WTC11 (cell line): ENCODE data around the gene ROR2. TPM values are rescaled to one million over a fixed set of nuclear protein-coding genes. Genes with fewer than 3 reads are reported as not detected.
A peak's percentile ranks its signal among the peaks of the same experiment; 100 is the strongest.

Source experiments
- ATAC-seq: fragments of 200-7000 bp; cut with Tn5 transposase; 2 replicates; pipeline ENCODE4 v1.10.0; 2021; ENCODE audit warnings: mild to moderate bottlenecking, moderate library complexity
- CTCF ChIA-PET: fragments of 300-600 bp; sonication (Branson Sonifier 250); formaldehyde crosslinking; loops from one replicate; lab custom pipeline; 2021; ENCODE audit warnings: antibody characterized with exemption; lab: Charles Lee
- POLR2A ChIA-PET: fragments of 350-600 bp; sonication (Branson Sonifier 250); formaldehyde crosslinking; loops from one replicate; lab custom pipeline; 2021; ENCODE audit warnings: antibody characterized with exemption; lab: Charles Lee
- DNase-seq: peaks from one replicate; pipeline ENCODE4 v3.0.0; 2021; ENCODE audit warnings: low spot score
- H3K27ac Mint-ChIP-seq: 2 replicates; pipeline ENCODE4 v1.8.0; 2021; ENCODE audit warnings: mixed read lengths
- H3K27me3 Mint-ChIP-seq: 2 replicates; pipeline ENCODE4 v1.8.0; 2021; ENCODE audit warnings: low read depth, mild to moderate bottlenecking, moderate library complexity, mixed read lengths
- H3K36me3 Mint-ChIP-seq: 2 replicates; pipeline ENCODE4 v1.8.0; 2021; ENCODE audit warnings: mixed read lengths
- H3K4me1 Mint-ChIP-seq: 2 replicates; pipeline ENCODE4 v1.8.0; 2022; ENCODE audit warnings: mixed read lengths
- H3K4me3 Mint-ChIP-seq: 2 replicates; pipeline ENCODE4 v1.8.0; 2021; ENCODE audit warnings: mild to moderate bottlenecking, moderate library complexity, mixed read lengths
- H3K9me3 Mint-ChIP-seq: 2 replicates; pipeline ENCODE4 v1.8.0; 2021; ENCODE audit warnings: mixed read lengths
- AR ChIP-seq: fragments of 250-450 bp; sonication (Bioruptor Pico); IDR thresholded peaks from 2 replicates; pipeline ENCODE4 v1.9.0; 2021; ENCODE audit warnings: mild to moderate bottlenecking
- ARID4B ChIP-seq: sonication (generic); formaldehyde crosslinking; IDR thresholded peaks from 2 replicates; pipeline ENCODE4 v1.8.0; 2023; ENCODE audit warnings: missing genetic modification reagents, mild to moderate bottlenecking, borderline replicate concordance
- ATF2 ChIP-seq: sonication (generic); formaldehyde crosslinking; IDR thresholded peaks from 2 replicates; pipeline ENCODE4 v1.8.1; 2022; ENCODE audit warnings: low read depth, missing genetic modification reagents, borderline replicate concordance
- CREB1 ChIP-seq: sonication (generic); formaldehyde crosslinking; IDR thresholded peaks from 2 replicates; pipeline ENCODE4 v1.8.0; 2023; ENCODE audit warnings: mild to moderate bottlenecking, missing genetic modification reagents
- CREM ChIP-seq: sonication (generic); formaldehyde crosslinking; IDR thresholded peaks from 2 replicates; pipeline ENCODE4 v1.8.1; 2022; ENCODE audit warnings: mild to moderate bottlenecking, missing genetic modification reagents, moderate library complexity
- ERG ChIP-seq: fragments of 250-450 bp; sonication (Bioruptor Pico); IDR thresholded peaks from 2 replicates; pipeline ENCODE4 v1.8.0; 2021; ENCODE audit warnings: mild to moderate bottlenecking
- FOXK1 ChIP-seq: sonication (generic); formaldehyde crosslinking; IDR thresholded peaks from 2 replicates; pipeline ENCODE4 v1.8.0; 2022; ENCODE audit warnings: mild to moderate bottlenecking, moderate library complexity, missing genetic modification reagents
- IRF2 ChIP-seq: sonication (generic); formaldehyde crosslinking; IDR thresholded peaks from 2 replicates; pipeline ENCODE4 v1.8.0; 2022; ENCODE audit warnings: low read depth, missing genetic modification reagents, borderline replicate concordance
- KAT7 ChIP-seq: sonication (generic); formaldehyde crosslinking; IDR thresholded peaks from 2 replicates; pipeline ENCODE4 v1.8.1; 2023; ENCODE audit warnings: missing genetic modification reagents, mild to moderate bottlenecking, borderline replicate concordance
- MLX ChIP-seq: sonication (generic); formaldehyde crosslinking; IDR thresholded peaks from 2 replicates; pipeline ENCODE4 v1.8.1; 2023; ENCODE audit warnings: mild to moderate bottlenecking, missing genetic modification reagents, moderate library complexity
- MXD4 ChIP-seq: fragments of 250-450 bp; sonication (Bioruptor Pico); IDR thresholded peaks from 2 replicates; pipeline ENCODE4 v1.8.0; 2021; ENCODE audit warnings: mild to moderate bottlenecking, moderate library complexity, borderline replicate concordance
- OVOL2 ChIP-seq: fragments of 250-450 bp; sonication (Bioruptor Pico); IDR thresholded peaks from 2 replicates; pipeline ENCODE4 v1.9.0; 2021; ENCODE audit warnings: mild to moderate bottlenecking, borderline replicate concordance
- RELA ChIP-seq: sonication (generic); formaldehyde crosslinking; IDR thresholded peaks from 2 replicates; pipeline ENCODE4 v1.8.1; 2022; ENCODE audit warnings: missing genetic modification reagents, mild to moderate bottlenecking, borderline replicate concordance
- RORB ChIP-seq: fragments of 250-450 bp; sonication (Bioruptor Pico); IDR thresholded peaks from 2 replicates; pipeline ENCODE4 v1.9.0; 2021; ENCODE audit warnings: mild to moderate bottlenecking
- SOX15 ChIP-seq: fragments of 250-450 bp; sonication (Bioruptor Pico); IDR thresholded peaks from 2 replicates; pipeline ENCODE4 v1.9.0; 2021; ENCODE audit warnings: mild to moderate bottlenecking
- SP1 ChIP-seq: sonication (generic); formaldehyde crosslinking; conservative IDR thresholded peaks from 2 replicates; pipeline ENCODE4 v1.8.1; 2022; ENCODE audit warnings: missing genetic modification reagents
- TP53 ChIP-seq: sonication (generic); formaldehyde crosslinking; IDR thresholded peaks from 2 replicates; pipeline ENCODE4 v1.8.1; 2023; ENCODE audit warnings: mild to moderate bottlenecking, missing genetic modification reagents
- USF1 ChIP-seq: sonication (generic); formaldehyde crosslinking; IDR thresholded peaks from 2 replicates; pipeline ENCODE4 v1.8.0; 2022; ENCODE audit warnings: mild to moderate bottlenecking, missing genetic modification reagents
- ZNF219 ChIP-seq: sonication (generic); formaldehyde crosslinking; IDR thresholded peaks from 2 replicates; pipeline ENCODE4 v1.8.0; 2023; ENCODE audit warnings: missing genetic modification reagents, mild to moderate bottlenecking, borderline replicate concordance
- ZNF317 ChIP-seq: sonication (generic); formaldehyde crosslinking; IDR thresholded peaks from 2 replicates; pipeline ENCODE4 v1.8.1; 2023; ENCODE audit warnings: low read depth, mild to moderate bottlenecking, moderate library complexity, missing genetic modification reagents, borderline replicate concordance
- ZNF512 ChIP-seq: sonication (generic); formaldehyde crosslinking; IDR thresholded peaks from 2 replicates; pipeline ENCODE4 v1.8.1; 2022; ENCODE audit warnings: missing genetic modification reagents, borderline replicate concordance
- total RNA-seq: library from RNA; stranded (reverse); gene quantifications from 3 replicates; pipeline ENCODE4 v1.2.3, GENCODE V29; 2021

Gene ROR2
- total RNA-seq, 1 experiment from 2014 or later: 19.8 TPM

- Mint-ChIP-seq H3K27ac (no peak overlapping the region), H3K36me3 (no peaks in the 10 kb centered on the region), H3K4me3 (no peak overlapping the region), H3K9me3 (no peaks in the 10 kb centered on the region), H3K27me3 (no peaks in the 10 kb centered on the region), H3K4me1 (peaks cover 4% of the 10 kb centered on the region; the same call in 1 of the 2 replicates)
- ChIA-PET CTCF (interaction anchor here (0.6 to 1.6 kb wide), 3 partner anchors 42 to 150 kb away, joined by 3 to 6 read pairs (median 3); partner anchors contain the start of gene ROR2), POLR2A (no interaction called here)
- ATAC-seq: no peak
- no peak for TF ChIP-seq CREB1 (CRISPR knock-in tag)
- TF ChIP-seq AR: no peak
- TF ChIP-seq ARID4B (CRISPR knock-in tag): no peak
- TF ChIP-seq ZNF512 (CRISPR knock-in tag): no peak
- TF ChIP-seq ERG (CRISPR knock-in tag): no peak
- TF ChIP-seq RORB (CRISPR knock-in tag): no peak
- no peak for TF ChIP-seq OVOL2 (CRISPR knock-in tag)
- no peak for TF ChIP-seq USF1
- DNase-seq: no peak
Observed at GRCh38 chr9:91800473-91801030, 149.5 kb downstream of the ROR2 start.

GRCh38 chr9:91799113-91799744 is 150.8 kb downstream of the ROR2 start:
- ATAC-seq (peak; percentile 61; the same call in 1 of the 2 replicates), DNase-seq (no peak)
- H3K4me3 Mint-ChIP-seq: no peak overlapping the region
- H3K4me1 Mint-ChIP-seq: peaks cover 3% of the 10 kb centered on the region; the same call in 1 of the 2 replicates
- no peaks in the 10 kb centered on the region for H3K36me3 Mint-ChIP-seq
- no peaks in the 10 kb centered on the region for H3K9me3 Mint-ChIP-seq
- ChIA-PET POLR2A (no interaction called here), CTCF (interaction anchor here (0.7 to 1.0 kb wide), 3 partner anchors 151 to 155 kb away, joined by 3 read pairs; no protein-coding TSS in a partner anchor)
- H3K27me3 Mint-ChIP-seq: no peaks in the 10 kb centered on the region
- no peak overlapping the region for H3K27ac Mint-ChIP-seq
- TF ChIP-seq FOXK1 (CRISPR knock-in tag) (no peak), SOX15 (CRISPR knock-in tag) (no peak), MXD4 (no peak), CREM (CRISPR knock-in tag) (no peak), ZNF317 (CRISPR knock-in tag) (no peak), TP53 (no peak), SP1 (CRISPR knock-in tag) (no peak), ZNF219 (CRISPR knock-in tag) (no peak), IRF2 (CRISPR knock-in tag) (no peak), MLX (CRISPR knock-in tag) (no peak), ATF2 (CRISPR knock-in tag) (no peak), KAT7 (CRISPR knock-in tag) (no peak), RELA (CRISPR knock-in tag) (no peak)
